GDM1 (cell line): Measurements from ENCODE around the gene MRRF.
"Not testable (repeated sequence)": the region's sequence is repeated elsewhere in the genome, so short reads cannot be mapped to it uniquely, and the experiment has no call there.

ENCODE experiments used
- DNase-seq: peaks from one replicate; lab custom pipeline; 2025; lab: John Stamatoyannopoulos, UW

MRRF gene

GRCh38 chr9:122277285-122277897 is 12.7 kb downstream of the MRRF start:
- DNase-seq = no peak

GRCh38 chr9:122281368-122281767 is 16.7 kb downstream of the MRRF start:
- no peak for DNase-seq

GRCh38 chr9:122286764-122287163 is 22.1 kb downstream of the MRRF start:
- no peak for DNase-seq

- no peak for DNase-seq
These were observed 22.6 kb downstream of the MRRF start for GRCh38 chr9:122287214-122287720.

- DNase-seq = no peak
These were observed 26.8 kb downstream of the MRRF start for GRCh38 chr9:122291458-122291857.

GRCh38 chr9:122294531-122294930 is 29.8 kb downstream of the MRRF start:
- no peak for DNase-seq

GRCh38 chr9:122297512-122297911 is 32.8 kb downstream of the MRRF start:
- DNase-seq = no peak

- DNase-seq = no peak
These were observed 37.8 kb downstream of the MRRF start for GRCh38 chr9:122302237-122303093.

- no peak for DNase-seq
These were observed 42.4 kb downstream of the MRRF start for GRCh38 chr9:122307061-122307460.

- DNase-seq = no peak
These were observed 43.2 kb downstream of the MRRF start for GRCh38 chr9:122307925-122308324.

GRCh38 chr9:122309861-122310260 is 45.2 kb downstream of the MRRF start:
- DNase-seq = no peak

GRCh38 chr9:122314165-122314564 is 49.5 kb downstream of the MRRF start:
- no peak for DNase-seq

GRCh38 chr9:122315534-122315933 is 50.9 kb downstream of the MRRF start:
- DNase-seq = no peak

GRCh38 chr9:122318284-122318683 is 53.6 kb downstream of the MRRF start:
- DNase-seq = no peak

GRCh38 chr9:122320413-122320881 is 55.8 kb downstream of the MRRF start:
- DNase-seq = no peak

- DNase-seq = no peak
These were observed 57.9 kb downstream of the MRRF start for GRCh38 chr9:122322553-122322952.

GRCh38 chr9:122324665-122325064 is 60.0 kb downstream of the MRRF start:
- not testable (repeated sequence) for DNase-seq

GRCh38 chr9:122325124-122325523 is 60.4 kb downstream of the MRRF start:
- no peak for DNase-seq

- DNase-seq = no peak
These were observed 62.5 kb downstream of the MRRF start for GRCh38 chr9:122327175-122327574.

GRCh38 chr9:122329597-122329996 is 64.9 kb downstream of the MRRF start:
- DNase-seq = no peak

GRCh38 chr9:122330466-122330865 is 65.8 kb downstream of the MRRF start:
- DNase-seq = not testable (repeated sequence)

GRCh38 chr9:122331523-122331927 is 66.8 kb downstream of the MRRF start:
- DNase-seq = no peak

GRCh38 chr9:122332083-122332482 is 67.4 kb downstream of the MRRF start:
- peak; percentile 71 for DNase-seq
